ENCODE data around the gene SMIM35. TPM values are rescaled to one million over a fixed set of nuclear protein-coding genes. Genes with fewer than 3 reads are reported as not detected.
A peak's percentile ranks its signal among the peaks of the same experiment; 100 is the strongest.
"Not testable (repeated sequence)": the region's sequence is repeated elsewhere in the genome, so short reads cannot be mapped to it uniquely, and the experiment has no call there.

SMIM35 gene
- total and polyA plus RNA-seq, 8 donors, result 0.20 to 1.1 (median 0.55) TPM; not detected in 2

- peak overlapping the region in 1 of 2 donors; percentile 86 for H3K27ac ChIP-seq
These were observed 107.8 kb downstream of the SMIM35 start for GRCh38 chr11:117978991-117979390.

GRCh38 chr11:117978291-117978910 lies 108.4 kb downstream of the SMIM35 start:
- H3K4me1 ChIP-seq, result peaks cover 5 to 43% of the 10 kb centered on the region in 2 donors
- ATAC-seq; intact Hi-C loops (cut with DNase I); DNase-seq; H3K27ac ChIP-seq; H3K27me3 ChIP-seq; H3K9me3 ChIP-seq; H3K4me3 ChIP-seq; H3K36me3 ChIP-seq: not testable (repeated sequence)

More at GRCh38 chr11:117978991-117979390, 107.8 kb downstream of the SMIM35 start:
- Histone ChIP-seq H3K27me3 (no peaks in the 10 kb centered on the region), H3K4me1 (peaks cover 5 to 38% of the 10 kb centered on the region in 2 donors), H3K36me3 (no peaks in the 10 kb centered on the region), H3K4me3 (no peak overlapping the region), H3K9me3 (no peaks in the 10 kb centered on the region)
- ATAC-seq, result no peak
- DNase-seq, result no peak
- TF ChIP-seq CTCF (IDR thresholded peaks at IDR 0.05), result no peak
- intact Hi-C loops (cut with DNase I), result no loop called here

GRCh38 chr11:117977612-117978264 lies 109.0 kb downstream of the SMIM35 start:
- DNase-seq; intact Hi-C loops (cut with DNase I); H3K4me3 ChIP-seq; H3K27me3 ChIP-seq; H3K27ac ChIP-seq; ATAC-seq; H3K36me3 ChIP-seq; H3K9me3 ChIP-seq: not testable (repeated sequence)
- H3K4me1 ChIP-seq, result peaks cover 12 to 50% of the 10 kb centered on the region in 2 donors

GRCh38 chr11:117977029-117977428 lies 109.7 kb downstream of the SMIM35 start:
- H3K27me3 ChIP-seq, result no peaks in the 10 kb centered on the region
- H3K9me3 ChIP-seq, result no peaks in the 10 kb centered on the region
- no peak for TF ChIP-seq CTCF (IDR thresholded peaks at IDR 0.05)
- peaks cover 16 to 57% of the 10 kb centered on the region in 2 donors for H3K4me1 ChIP-seq
- no peak overlapping the region for H3K4me3 ChIP-seq
- DNase-seq (no peak), ATAC-seq (no peak)
- H3K36me3 ChIP-seq, result no peaks in the 10 kb centered on the region
- intact Hi-C loops (cut with DNase I), result no loop called here
- no peak overlapping the region for H3K27ac ChIP-seq

- Histone ChIP-seq H3K27me3 (no peaks in the 10 kb centered on the region), H3K4me3 (no peak overlapping the region), H3K27ac (no peak overlapping the region), H3K4me1 (peaks cover 16 to 62% of the 10 kb centered on the region in 2 donors), H3K36me3 (no peaks in the 10 kb centered on the region), H3K9me3 (no peaks in the 10 kb centered on the region)
- TF ChIP-seq CTCF (IDR thresholded peaks at IDR 0.05), result no peak
- no peak for ATAC-seq
- intact Hi-C loops (cut with DNase I), result no loop called here
- no peak for DNase-seq
These were observed 110.3 kb downstream of the SMIM35 start for GRCh38 chr11:117976445-117976844.

GRCh38 chr11:117973503-117973860 lies 113.3 kb downstream of the SMIM35 start:
- ATAC-seq, result peak; percentile 14
- Histone ChIP-seq H3K4me1 (peaks cover 11 to 55% of the 10 kb centered on the region in 2 donors), H3K27me3 (no peaks in the 10 kb centered on the region), H3K36me3 (no peaks in the 10 kb centered on the region), H3K9me3 (no peaks in the 10 kb centered on the region), H3K27ac (peak overlapping the region in 1 of 2 donors; percentile 57), H3K4me3 (no peak overlapping the region)
- intact Hi-C loops (cut with DNase I), result no loop called here
- no peak for TF ChIP-seq CTCF (IDR thresholded peaks at IDR 0.05)
- no peak for DNase-seq

Data from left lung (tissue), 10 donors.